ENCODE results near the gene ATF7IP. TPM values are rescaled to one million over a fixed set of nuclear protein-coding genes. Genes with fewer than 3 reads are reported as not detected.

The ATF7IP gene
- total RNA-seq, 2 donors from 2014 or later, result 56.4 to 73.1 TPM

GRCh38 chr12:14454098-14454907 is 88.8 kb downstream of the ATF7IP start:
- no peak for DNase-seq (ENCODE audit: low spot score)
- intact Hi-C loops (cut with DNase I), result no loop called here

- no peak for DNase-seq (ENCODE audit: low spot score)
- intact Hi-C loops (cut with DNase I), result no loop called here
Observed at GRCh38 chr12:14460212-14460841, 94.8 kb downstream of the ATF7IP start.

GRCh38 chr12:14471497-14471896 is 106.0 kb downstream of the ATF7IP start:
- intact Hi-C loops (cut with DNase I), result no loop called here
- no peak for DNase-seq (ENCODE audit: low spot score)

- no peak for DNase-seq (ENCODE audit: low spot score)
Observed at GRCh38 chr12:14473707-14474287, 108.3 kb downstream of the ATF7IP start.

GRCh38 chr12:14479004-14479403 is 113.5 kb downstream of the ATF7IP start:
- DNase-seq (ENCODE audit: low spot score), result no peak
- intact Hi-C loops (cut with DNase I), result no loop called here

More at GRCh38 chr12:14473707-14474287, 108.3 kb downstream of the ATF7IP start:
- intact Hi-C loops (cut with DNase I), result no loop called here

GRCh38 chr12:14481201-14481600 is 115.7 kb downstream of the ATF7IP start:
- no peak for DNase-seq (ENCODE audit: low spot score)
- intact Hi-C loops (cut with DNase I), result no loop called here

- intact Hi-C loops (cut with DNase I), result no loop called here
- DNase-seq (ENCODE audit: low spot score), result no peak
Observed at GRCh38 chr12:14482361-14482760, 116.9 kb downstream of the ATF7IP start.

GRCh38 chr12:14482886-14483285 is 117.4 kb downstream of the ATF7IP start:
- no peak for DNase-seq (ENCODE audit: low spot score)
- intact Hi-C loops (cut with DNase I), result no loop called here

GRCh38 chr12:14495326-14495725 is 129.8 kb downstream of the ATF7IP start:
- DNase-seq (ENCODE audit: low spot score), result no peak
- intact Hi-C loops (cut with DNase I), result no loop called here

- intact Hi-C loops (cut with DNase I), result no loop called here
- no peak for DNase-seq (ENCODE audit: low spot score)
Observed at GRCh38 chr12:14505626-14506596, 140.4 kb downstream of the ATF7IP start.

- no peak for DNase-seq (ENCODE audit: low spot score)
- intact Hi-C loops (cut with DNase I), result no loop called here
Observed at GRCh38 chr12:14510574-14510973, 145.1 kb downstream of the ATF7IP start.

GRCh38 chr12:14514154-14514842 is 148.8 kb downstream of the ATF7IP start:
- DNase-seq (ENCODE audit: low spot score), result no peak
- intact Hi-C loops (cut with DNase I), result no loop called here

- intact Hi-C loops (cut with DNase I), result no loop called here
- no peak for DNase-seq (ENCODE audit: low spot score)
Observed at GRCh38 chr12:14514946-14515345, 149.5 kb downstream of the ATF7IP start.

- intact Hi-C loops (cut with DNase I), result no loop called here
Observed at GRCh38 chr12:14521822-14522221, 156.3 kb downstream of the ATF7IP start.

GRCh38 chr12:14525964-14526363 is 160.5 kb downstream of the ATF7IP start:
- intact Hi-C loops (cut with DNase I), result no loop called here
- DNase-seq (ENCODE audit: low spot score), result no peak

More at GRCh38 chr12:14521822-14522221, 156.3 kb downstream of the ATF7IP start:
- no peak for DNase-seq (ENCODE audit: low spot score)

GRCh38 chr12:14532152-14532551 is 166.7 kb downstream of the ATF7IP start:
- DNase-seq (ENCODE audit: low spot score), result no peak
- intact Hi-C loops (cut with DNase I), result no loop called here

- intact Hi-C loops (cut with DNase I), result no loop called here
- DNase-seq (ENCODE audit: low spot score), result no peak
Observed at GRCh38 chr12:14537088-14537487, 171.6 kb downstream of the ATF7IP start.

- no peak for DNase-seq (ENCODE audit: low spot score)
- intact Hi-C loops (cut with DNase I), result no loop called here
Observed at GRCh38 chr12:14540801-14541462, 175.4 kb downstream of the ATF7IP start.

Measured in posterior vena cava (tissue), 2 donors.